AG04450 (cell line): ENCODE measurements around the gene ZBTB49. TPM values are rescaled to one million over a fixed set of nuclear protein-coding genes. Genes with fewer than 3 reads are reported as not detected.
A peak's percentile ranks its signal among the peaks of the same experiment; 100 is the strongest.
"Not testable (repeated sequence)": the region's sequence is repeated elsewhere in the genome, so short reads cannot be mapped to it uniquely, and the experiment has no call there.

Source experiments
- CTCF ChIA-PET: fragments of 300-600, 350-600 bp; formaldehyde crosslinking; extraction: SDS; loops from one replicate; lab custom pipeline; 2022; ENCODE audit warnings: antibody characterized with exemption, inconsistent platforms; lab: Charles Lee
- POLR2A ChIA-PET: fragments of 350-600 bp; formaldehyde crosslinking; extraction: SDS; loops from one replicate; lab custom pipeline; 2021; ENCODE audit warnings: antibody characterized with exemption, inconsistent platforms; lab: Yijun Ruan, JAX
- DNase-seq: peaks from one replicate; pipeline ENCODE4 v3.0.0-alpha.2; 2011; ENCODE audit warnings: low read depth, low spot score
- H3K27ac ChIP-seq: one replicate; pipeline ENCODE4 v1.5.1; 2012; ENCODE audit warnings: low read depth, low read length, control low read depth
- H3K27me3 ChIP-seq: one replicate; pipeline ENCODE4 v1.6.0; 2012; ENCODE audit warnings: low read length; ENCODE audit not compliant: control insufficient read depth, insufficient read depth
- H3K4me3 ChIP-seq: 2 replicates; pipeline ENCODE4 v1.5.1; 2011; ENCODE audit warnings: mild to moderate bottlenecking, low read depth, low read length, control low read depth
- H3K9me3 ChIP-seq: 2 replicates; pipeline ENCODE4 v1.5.1; 2012; ENCODE audit warnings: low read length; ENCODE audit not compliant: control insufficient read depth, insufficient read depth
- polyA plus RNA-seq: library from polyadenylated mRNA; depleted of rRNA; stranded (reverse); fragments of >200 nt; gene quantifications from 2 replicates; pipeline ENCODE4 v1.2.3, GENCODE V29; 2011
- TF ChIP-seq, protein P1 (sequence below): IDR thresholded peaks from 2 replicates; pipeline ENCODE4 v1.5.1; 2011; ENCODE audit warnings: low read depth, low read length, control low read depth, inconsistent platforms

The ZBTB49 gene
- polyA plus RNA-seq, 1 experiment = 3.9 TPM

DNA sequence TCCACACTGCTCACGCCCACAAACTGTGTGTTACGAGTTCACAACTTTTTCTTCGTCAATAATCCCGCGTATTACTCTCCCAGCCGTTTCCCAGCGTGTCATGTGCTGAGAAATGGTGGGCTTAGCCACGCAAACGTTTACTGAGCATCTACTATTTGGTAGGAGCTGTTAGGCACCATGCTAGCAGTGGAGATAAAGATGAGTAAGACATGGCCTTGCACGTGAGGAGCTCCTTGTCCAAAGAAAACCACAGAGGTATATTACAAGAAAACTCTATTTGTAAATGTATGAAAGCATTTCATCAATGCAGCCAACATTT, 41.2 kb upstream of the ZBTB49 start:
- H3K27ac ChIP-seq = peak overlapping the region; percentile 96
- CTCF ChIA-PET = interaction anchor here (1.3 to 1.7 kb wide), 3 partner anchors 11 to 271 kb away, joined by 3 to 14 read pairs (median 5); no protein-coding TSS in a partner anchor
- H3K4me3 ChIP-seq = peak overlapping the region; percentile 90
- no peak for DNase-seq
- H3K9me3 ChIP-seq = no peaks in the 10 kb centered on the region; the same call in 1 of the 2 replicates
- peaks cover 5% of the 10 kb centered on the region for H3K27me3 ChIP-seq
- POLR2A ChIA-PET = interaction anchor here (0.6 to 1.7 kb wide), 2 partner anchors 127 to 293 kb away, joined by 3 to 6 read pairs; no protein-coding TSS in a partner anchor
- TF ChIP-seq, protein P1, sequence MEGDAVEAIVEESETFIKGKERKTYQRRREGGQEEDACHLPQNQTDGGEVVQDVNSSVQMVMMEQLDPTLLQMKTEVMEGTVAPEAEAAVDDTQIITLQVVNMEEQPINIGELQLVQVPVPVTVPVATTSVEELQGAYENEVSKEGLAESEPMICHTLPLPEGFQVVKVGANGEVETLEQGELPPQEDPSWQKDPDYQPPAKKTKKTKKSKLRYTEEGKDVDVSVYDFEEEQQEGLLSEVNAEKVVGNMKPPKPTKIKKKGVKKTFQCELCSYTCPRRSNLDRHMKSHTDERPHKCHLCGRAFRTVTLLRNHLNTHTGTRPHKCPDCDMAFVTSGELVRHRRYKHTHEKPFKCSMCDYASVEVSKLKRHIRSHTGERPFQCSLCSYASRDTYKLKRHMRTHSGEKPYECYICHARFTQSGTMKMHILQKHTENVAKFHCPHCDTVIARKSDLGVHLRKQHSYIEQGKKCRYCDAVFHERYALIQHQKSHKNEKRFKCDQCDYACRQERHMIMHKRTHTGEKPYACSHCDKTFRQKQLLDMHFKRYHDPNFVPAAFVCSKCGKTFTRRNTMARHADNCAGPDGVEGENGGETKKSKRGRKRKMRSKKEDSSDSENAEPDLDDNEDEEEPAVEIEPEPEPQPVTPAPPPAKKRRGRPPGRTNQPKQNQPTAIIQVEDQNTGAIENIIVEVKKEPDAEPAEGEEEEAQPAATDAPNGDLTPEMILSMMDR = no peak

DNA sequence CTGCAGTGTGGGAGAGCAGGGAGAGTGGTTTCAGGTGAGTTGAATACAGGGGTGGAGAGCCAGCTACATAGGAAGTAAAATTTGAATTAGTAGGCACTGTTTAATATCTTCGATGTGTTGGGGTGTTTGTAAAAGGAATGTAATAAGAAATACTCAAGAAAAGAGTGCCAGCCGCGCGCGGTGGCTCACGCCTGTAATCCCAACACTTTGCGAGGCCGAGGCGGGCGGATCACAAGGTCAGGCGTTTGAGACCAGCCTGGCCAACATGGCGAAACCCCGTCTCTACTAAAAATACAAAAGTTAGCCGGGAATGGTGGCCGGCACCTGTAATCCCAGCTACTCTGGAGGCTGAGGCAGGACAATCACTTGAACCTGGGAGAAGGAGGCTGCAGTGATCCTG, 40.7 kb upstream of the ZBTB49 start:
- CTCF ChIA-PET = interaction anchor here (0.8 to 1.7 kb wide), 3 partner anchors 10 to 232 kb away, joined by 3 to 14 read pairs (median 5); no protein-coding TSS in a partner anchor
- H3K4me3 ChIP-seq, H3K27me3 ChIP-seq, DNase-seq, H3K27ac ChIP-seq, H3K9me3 ChIP-seq: not testable (repeated sequence)
- POLR2A ChIA-PET = interaction anchor here (1.7 kb wide), 1 partner anchor 293 kb away, joined by 3 read pairs; no protein-coding TSS in a partner anchor

DNA sequence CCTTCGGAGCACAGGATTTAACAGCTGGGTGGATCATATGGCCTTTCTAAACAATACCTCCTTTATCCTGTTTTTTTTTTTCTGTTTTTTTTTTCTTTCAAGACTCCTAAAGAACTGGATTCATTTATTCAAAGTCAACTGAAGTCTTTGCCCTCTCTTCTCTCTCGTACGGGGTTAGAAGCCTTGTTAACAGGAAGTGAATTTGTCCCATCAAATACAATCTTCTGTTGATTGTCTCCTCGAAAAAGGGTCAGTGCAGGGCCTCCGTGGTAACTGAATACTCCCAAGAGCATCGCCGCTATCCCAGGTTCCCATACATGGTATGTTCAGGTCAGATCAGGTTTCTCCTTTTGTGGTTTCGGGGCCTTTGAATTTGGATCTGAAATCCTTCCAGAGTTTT, 40.2 kb upstream of the ZBTB49 start:
- no peak overlapping the region for H3K27ac ChIP-seq
- CTCF ChIA-PET = interaction anchor here (0.6 to 2.5 kb wide), 4 partner anchors 10 to 231 kb away, joined by 3 to 14 read pairs (median 6); no protein-coding TSS in a partner anchor

DNA sequence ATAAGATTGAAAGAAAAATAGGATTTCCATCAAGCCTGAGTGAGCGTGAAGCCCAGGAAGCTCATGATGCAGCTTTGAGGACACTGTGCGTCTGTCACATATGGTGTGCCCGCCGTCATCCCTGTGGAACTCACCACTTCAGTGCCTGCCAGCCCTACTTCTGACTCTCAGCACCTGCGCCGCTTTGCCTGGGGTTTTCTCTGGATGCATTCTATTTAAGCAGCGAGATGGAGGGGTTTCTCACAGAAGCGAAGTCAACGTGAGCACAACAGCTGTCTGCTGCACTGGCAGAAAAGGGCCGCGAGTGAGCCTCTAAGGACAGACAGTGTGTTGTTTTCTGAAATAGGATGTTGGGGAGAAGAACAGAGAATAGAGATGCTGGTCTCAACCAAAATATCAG, 35.9 kb upstream of the ZBTB49 start:
- Histone ChIP-seq H3K27me3 (peaks cover 18% of the 10 kb centered on the region), H3K4me3 (no peak overlapping the region), H3K27ac (no peak overlapping the region), H3K9me3 (no peaks in the 10 kb centered on the region)
- DNase-seq = no peak
- TF ChIP-seq, protein P1 = no peak
- ChIA-PET POLR2A (no interaction called here), CTCF (no interaction called here)

More for the DNA sequence above, 40.2 kb upstream of the ZBTB49 start:
- TF ChIP-seq, protein P1 = no peak
- POLR2A ChIA-PET = no interaction called here
- H3K27me3 ChIP-seq = peaks cover 9% of the 10 kb centered on the region
- no peaks in the 10 kb centered on the region; the same call in 1 of the 2 replicates for H3K9me3 ChIP-seq
- H3K4me3 ChIP-seq = no peak overlapping the region
- no peak for DNase-seq

DNA sequence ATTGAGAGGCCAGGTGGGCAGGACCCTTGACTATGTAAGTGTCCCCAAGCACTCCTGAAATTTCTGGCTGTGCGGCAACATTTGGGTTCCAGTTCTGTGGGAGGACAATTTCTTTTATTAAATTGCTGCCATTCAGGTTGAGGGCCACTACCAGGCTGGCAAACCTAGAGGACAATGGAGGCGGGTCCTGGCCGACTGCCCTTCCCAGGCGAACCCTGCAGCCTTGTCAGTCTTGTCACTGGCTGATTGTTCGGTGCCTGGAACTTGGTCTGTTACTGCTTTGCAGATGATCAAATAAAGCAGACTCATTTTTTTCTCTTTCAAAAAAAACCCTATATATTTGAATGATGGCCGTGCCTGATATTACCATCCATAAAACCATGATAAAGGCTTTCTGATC, 35.4 kb upstream of the ZBTB49 start:
- no peak for DNase-seq
- TF ChIP-seq, protein P1 = no peak
- Histone ChIP-seq H3K9me3 (no peaks in the 10 kb centered on the region), H3K4me3 (no peak overlapping the region), H3K27me3 (peaks cover 18% of the 10 kb centered on the region), H3K27ac (no peak overlapping the region)
- ChIA-PET CTCF (interaction anchor here (1.2 to 1.3 kb wide), 2 partner anchors 13 to 74 kb away, joined by 3 to 4 read pairs; no protein-coding TSS in a partner anchor), POLR2A (no interaction called here)
